GM21390 (cell line): ENCODE data around the gene ADAM15.

Source experiments
- ATAC-seq: cut with Tn5 transposase; IDR thresholded peaks from one replicate; pipeline ENCODE4 v1.9.1; 2021; ENCODE audit not compliant: unreplicated experiment

ADAM15 gene

GRCh38 chr1:155049651-155050559, 1.2 kb upstream of the ADAM15 start:
- no peak for ATAC-seq

- ATAC-seq, result peak; percentile 10
These were observed 243 bp downstream of the ADAM15 start for GRCh38 chr1:155051342-155051776.

- ATAC-seq, result no peak
These were observed 772 bp downstream of the ADAM15 start for GRCh38 chr1:155051777-155052398.

- ATAC-seq, result no peak
These were observed 1.6 kb downstream of the ADAM15 start for GRCh38 chr1:155052439-155053395.

- no peak for ATAC-seq
These were observed 2.5 kb downstream of the ADAM15 start for GRCh38 chr1:155053531-155054105.

GRCh38 chr1:155057104-155057503, 6.0 kb downstream of the ADAM15 start:
- no peak for ATAC-seq

- no peak for ATAC-seq
These were observed 6.7 kb downstream of the ADAM15 start for GRCh38 chr1:155057788-155058211.

- ATAC-seq, result no peak
These were observed 9.6 kb downstream of the ADAM15 start for GRCh38 chr1:155060736-155061135.

GRCh38 chr1:155061381-155062150, 10.4 kb downstream of the ADAM15 start:
- ATAC-seq, result no peak

GRCh38 chr1:155062151-155062686, 11.1 kb downstream of the ADAM15 start:
- ATAC-seq, result no peak

GRCh38 chr1:155062702-155063411, 11.7 kb downstream of the ADAM15 start:
- no peak for ATAC-seq

GRCh38 chr1:155063550-155064110, 12.5 kb downstream of the ADAM15 start, which contains the start of gene EFNA4:
Gene EFNA4, plus strand, starts transcription at chr1:155063740. Its CDS starts 84 bp downstream, at chr1:155063824.
- peak; percentile 60 for ATAC-seq

- ATAC-seq, result no peak
These were observed 13.2 kb downstream of the ADAM15 start for GRCh38 chr1:155064111-155064831.

- no peak for ATAC-seq
These were observed 13.8 kb downstream of the ADAM15 start for GRCh38 chr1:155064832-155065429.

- no peak for ATAC-seq
These were observed 15.7 kb downstream of the ADAM15 start for GRCh38 chr1:155066777-155067176.

- no peak for ATAC-seq
These were observed 17.5 kb downstream of the ADAM15 start for GRCh38 chr1:155068599-155068998.

- ATAC-seq, result no peak
These were observed 18.5 kb downstream of the ADAM15 start for GRCh38 chr1:155069551-155070157.
